Colonic mucosa (tissue), 4 donors: ENCODE data around the gene KCNK6. TPM values are rescaled to one million over a fixed set of nuclear protein-coding genes. Genes with fewer than 3 reads are reported as not detected.

Experiments
- DNase-seq: peaks from one replicate; pipeline ENCODE4 v3.0.0-alpha.2; 2020
- H3K27ac ChIP-seq: fragments of 200-600 bp; one replicate; pipeline ENCODE4 v1.8.0; 2021
- H3K27me3 ChIP-seq: fragments of 200-600 bp; one replicate; pipeline ENCODE4 v1.8.0; 2021
- H3K36me3 ChIP-seq: fragments of 200-600 bp; one replicate; pipeline ENCODE4 v1.8.0; 2021
- H3K4me1 ChIP-seq: fragments of 200-600 bp; one replicate; pipeline ENCODE4 v1.8.0; 2021; ENCODE audit warnings: mild to moderate bottlenecking
- H3K4me3 ChIP-seq: fragments of 200-600 bp; one replicate; pipeline ENCODE4 v1.8.0; 2021
- H3K9ac ChIP-seq, 2 donors: one replicate each; pipeline ENCODE4 v1.7.0; 2013; ENCODE audit warnings: control low read depth in 2 of 2, low read depth in 2 of 2, low read length in 2 of 2
- H3K9me3 ChIP-seq: fragments of 200-600 bp; one replicate; pipeline ENCODE4 v1.8.0; 2021
- intact Hi-C: fragments of 100-400 bp; cut with DNase I; formaldehyde crosslinking; loops from one replicate; pipeline ENCODE4 v1.14.1; 2022
- total RNA-seq, 2 donors: library from RNA; stranded (reverse); fragmentation: NEBNext Ultra II Directional in 1 of 2; extraction: Animal tissue kit (Norgen Biotek cat#: 25700) in 1 of 2; gene quantifications; one replicate each; pipeline ENCODE4 v1.2.1, GENCODE V29; 2021
- TF ChIP-seq, protein P1 (sequence below): fragments of 200-600 bp; IDR thresholded peaks from one replicate; pipeline ENCODE4 v1.8.0; 2022; ENCODE audit warnings: antibody characterized with exemption, mild to moderate bottlenecking
- donor health status: healthy.
- donor health status: DM: no; HTN: no; CAD: no.
- donor health status: DM: no; HTN: no; CAD: no.

KCNK6 gene
- total RNA-seq, 2 donors from 2014 or later = 19.8 to 23.4 TPM

DNA sequence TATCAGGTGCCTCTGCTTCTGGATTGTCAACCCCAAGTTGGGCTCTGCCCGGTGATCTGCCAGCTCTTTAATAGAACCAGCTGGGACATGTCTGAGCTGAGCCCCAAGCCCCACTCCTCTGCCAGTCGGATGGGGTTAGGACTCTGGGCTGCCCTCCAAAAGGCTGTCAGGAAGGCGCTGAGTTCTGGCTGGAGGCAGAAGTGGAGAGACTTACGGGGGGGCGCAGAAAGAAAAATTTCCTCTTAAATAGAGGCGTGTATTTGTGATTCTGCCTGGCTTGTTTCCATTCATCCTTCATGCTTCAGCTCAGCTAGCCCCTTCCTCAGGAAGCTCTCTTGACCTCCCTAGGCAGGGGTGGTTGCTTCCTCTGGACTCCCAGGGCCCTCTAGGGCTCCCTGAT, 985 bp upstream of the KCNK6 start:
- Histone ChIP-seq H3K27me3 (no peaks in the 10 kb centered on the region), H3K9me3 (no peaks in the 10 kb centered on the region), H3K4me1 (peaks cover 8% of the 10 kb centered on the region), H3K9ac (peak overlapping the region in 1 of 2 donors; percentile 82), H3K36me3 (no peaks in the 10 kb centered on the region), H3K4me3 (no peak overlapping the region), H3K27ac (peak overlapping the region; percentile 83)
- DNase-seq = no peak
- TF ChIP-seq, protein P1, sequence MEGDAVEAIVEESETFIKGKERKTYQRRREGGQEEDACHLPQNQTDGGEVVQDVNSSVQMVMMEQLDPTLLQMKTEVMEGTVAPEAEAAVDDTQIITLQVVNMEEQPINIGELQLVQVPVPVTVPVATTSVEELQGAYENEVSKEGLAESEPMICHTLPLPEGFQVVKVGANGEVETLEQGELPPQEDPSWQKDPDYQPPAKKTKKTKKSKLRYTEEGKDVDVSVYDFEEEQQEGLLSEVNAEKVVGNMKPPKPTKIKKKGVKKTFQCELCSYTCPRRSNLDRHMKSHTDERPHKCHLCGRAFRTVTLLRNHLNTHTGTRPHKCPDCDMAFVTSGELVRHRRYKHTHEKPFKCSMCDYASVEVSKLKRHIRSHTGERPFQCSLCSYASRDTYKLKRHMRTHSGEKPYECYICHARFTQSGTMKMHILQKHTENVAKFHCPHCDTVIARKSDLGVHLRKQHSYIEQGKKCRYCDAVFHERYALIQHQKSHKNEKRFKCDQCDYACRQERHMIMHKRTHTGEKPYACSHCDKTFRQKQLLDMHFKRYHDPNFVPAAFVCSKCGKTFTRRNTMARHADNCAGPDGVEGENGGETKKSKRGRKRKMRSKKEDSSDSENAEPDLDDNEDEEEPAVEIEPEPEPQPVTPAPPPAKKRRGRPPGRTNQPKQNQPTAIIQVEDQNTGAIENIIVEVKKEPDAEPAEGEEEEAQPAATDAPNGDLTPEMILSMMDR = no peak
- intact Hi-C loops = no loop called here

DNA sequence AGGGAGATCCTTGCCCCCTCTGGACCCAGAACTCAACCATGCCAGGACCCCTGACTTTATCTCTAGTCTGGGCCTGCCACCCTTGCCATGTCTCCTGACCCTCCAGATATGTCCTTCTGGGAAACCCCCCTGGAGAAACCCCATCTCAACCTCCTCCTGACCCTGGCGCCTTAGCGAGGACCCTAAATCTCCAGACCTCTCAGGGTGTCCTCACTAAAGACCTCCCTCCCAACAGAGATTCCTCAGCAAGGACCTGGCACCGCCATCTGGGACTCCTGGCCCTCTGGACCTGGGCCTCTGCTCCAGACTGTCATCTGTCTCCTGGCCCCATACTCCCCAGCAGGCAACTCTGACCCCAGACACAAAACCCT, 1.3 kb downstream of the KCNK6 start:
- peak overlapping the region; percentile 24 to 82 for H3K9ac ChIP-seq
- H3K4me1 ChIP-seq = peaks cover 5% of the 10 kb centered on the region
- H3K27me3 ChIP-seq = no peaks in the 10 kb centered on the region
- no peaks in the 10 kb centered on the region for H3K9me3 ChIP-seq
- H3K27ac ChIP-seq = peak overlapping the region; percentile 83
- H3K4me3 ChIP-seq = peak overlapping the region; percentile 91
- intact Hi-C loops = loop anchor here (10.0 kb wide), 1 partner anchor 416 kb away; the partner anchor contains the start of genes SIPA1L3 and WDR87
- TF ChIP-seq, protein P1 = no peak
- no peak for DNase-seq
- H3K36me3 ChIP-seq = no peaks in the 10 kb centered on the region

DNA sequence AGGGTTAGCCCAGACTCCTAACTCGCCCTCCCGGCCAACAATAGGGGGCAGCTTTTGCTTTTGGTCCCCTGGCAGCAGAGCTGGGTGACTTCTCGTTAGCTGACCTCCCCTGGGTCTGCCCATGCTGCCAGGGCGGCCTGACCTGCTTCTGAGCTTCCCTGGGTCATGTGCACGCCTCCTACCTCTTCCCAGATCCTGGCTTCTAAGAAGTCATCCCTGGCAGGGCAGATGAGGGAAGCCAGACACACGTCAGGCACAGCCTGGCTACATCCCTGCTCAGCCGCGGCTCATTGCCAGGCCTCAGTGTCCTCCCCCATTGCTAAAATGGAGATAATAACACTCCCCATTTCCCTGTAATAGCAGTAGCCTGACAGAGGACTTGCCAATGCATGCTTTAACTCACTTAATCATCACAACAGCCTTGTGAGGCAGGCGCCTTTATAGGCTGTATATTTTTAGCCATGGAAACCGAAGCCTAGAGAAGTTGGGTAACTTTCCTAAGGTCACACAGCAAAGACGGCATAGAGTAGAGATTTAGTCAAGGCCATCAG, 2.1 kb downstream of the KCNK6 start:
- Histone ChIP-seq H3K27ac (no peak overlapping the region), H3K9ac (peak overlapping the region; percentile 37 to 82), H3K27me3 (no peaks in the 10 kb centered on the region), H3K9me3 (no peaks in the 10 kb centered on the region), H3K4me3 (no peak overlapping the region), H3K36me3 (peaks cover 5% of the 10 kb centered on the region), H3K4me1 (peaks cover 1% of the 10 kb centered on the region)
- DNase-seq = no peak
- intact Hi-C loops = loop anchor here (10.0 kb wide), 1 partner anchor 417 kb away; the partner anchor contains the start of genes SIPA1L3 and WDR87
- TF ChIP-seq, protein P1 = no peak

DNA sequence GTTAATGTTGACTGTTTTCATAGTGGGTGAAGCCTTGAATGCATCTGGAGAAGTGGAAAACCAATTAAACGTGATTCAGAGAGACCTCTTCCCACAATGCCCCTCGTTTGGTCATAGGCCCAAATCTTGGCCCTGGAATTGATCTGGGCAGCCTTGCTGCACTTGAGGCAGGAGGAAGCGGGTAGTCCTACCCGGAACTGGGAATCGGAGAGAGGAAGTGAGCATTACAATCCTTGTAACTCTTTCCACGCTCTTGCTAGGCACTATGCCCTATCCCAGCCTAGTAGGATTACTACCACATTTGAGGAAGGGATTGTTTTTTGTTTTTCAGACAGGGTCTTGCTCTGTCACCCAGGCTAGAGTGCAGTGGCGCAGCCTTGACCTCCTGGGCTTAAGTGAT, 3.6 kb downstream of the KCNK6 start:
- Histone ChIP-seq H3K9ac (no peak overlapping the region), H3K9me3 (no peaks in the 10 kb centered on the region), H3K4me3 (no peak overlapping the region), H3K27me3 (no peaks in the 10 kb centered on the region), H3K4me1 (no peaks in the 10 kb centered on the region), H3K27ac (no peak overlapping the region), H3K36me3 (peaks cover 9% of the 10 kb centered on the region)
- intact Hi-C loops = loop anchor here (10.0 kb wide), 1 partner anchor 418 kb away; the partner anchor contains the start of genes SIPA1L3 and WDR87
- DNase-seq = no peak
- TF ChIP-seq, protein P1 = no peak

DNA sequence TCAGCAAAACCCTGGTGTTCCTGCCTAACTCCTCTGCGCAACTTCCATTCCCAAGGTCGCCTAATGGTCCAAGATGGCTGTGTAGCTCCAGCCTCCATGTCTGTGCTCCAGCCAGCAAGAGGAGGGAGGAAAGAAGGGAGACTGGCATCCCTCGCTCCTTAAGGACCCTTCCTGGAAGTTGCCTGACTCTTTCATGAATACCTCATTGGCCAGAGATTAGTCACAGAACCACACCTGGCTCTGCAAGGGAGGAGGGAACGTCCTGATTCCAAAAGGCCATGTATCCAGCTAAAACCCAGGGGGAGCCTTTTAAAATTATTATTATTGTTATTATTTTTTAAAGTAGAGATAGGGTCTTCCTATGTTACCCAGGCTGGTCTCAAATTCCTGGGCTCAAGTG, 4.8 kb downstream of the KCNK6 start:
- intact Hi-C loops = loop anchor here (10.0 kb wide), 1 partner anchor 420 kb away; the partner anchor contains the start of genes SIPA1L3 and WDR87
- no peaks in the 10 kb centered on the region for H3K9me3 ChIP-seq
- no peak overlapping the region for H3K27ac ChIP-seq
- H3K36me3 ChIP-seq = peaks cover 9% of the 10 kb centered on the region
- H3K27me3 ChIP-seq = no peaks in the 10 kb centered on the region
- DNase-seq = no peak
- H3K4me1 ChIP-seq = no peaks in the 10 kb centered on the region
- no peak overlapping the region for H3K4me3 ChIP-seq
- H3K9ac ChIP-seq = no peak overlapping the region
- TF ChIP-seq, protein P1 = no peak
